Osteoblast (primary cell): ENCODE results near the gene KYNU. TPM values are rescaled to one million over a fixed set of nuclear protein-coding genes. Genes with fewer than 3 reads are reported as not detected.

Experiments
- small RNA-seq: library from RNA; depleted of rRNA; stranded (forward); fragments of <200 nt; gene quantifications from one replicate; pipeline ENCODE3, GENCODE V24; 2012
- total RNA-seq: library from RNA; depleted of rRNA; stranded (reverse); fragments of >200 nt; gene quantifications from 2 replicates; pipeline ENCODE4 v1.2.3, GENCODE V29; 2012

The KYNU gene
- total RNA-seq, 1 donor = 10.9 TPM

Small RNAs within 50 kb of the gene (small RNA-seq; reads per million reads assigned to genes)
- gene MTND4LP12 = not detected
